ENCODE data around the gene ZP1. TPM values are rescaled to one million over a fixed set of nuclear protein-coding genes. Genes with fewer than 3 reads are reported as not detected.

The ZP1 gene
- total RNA-seq, 2 experiments from 2014 or later, result not detected

DNA sequence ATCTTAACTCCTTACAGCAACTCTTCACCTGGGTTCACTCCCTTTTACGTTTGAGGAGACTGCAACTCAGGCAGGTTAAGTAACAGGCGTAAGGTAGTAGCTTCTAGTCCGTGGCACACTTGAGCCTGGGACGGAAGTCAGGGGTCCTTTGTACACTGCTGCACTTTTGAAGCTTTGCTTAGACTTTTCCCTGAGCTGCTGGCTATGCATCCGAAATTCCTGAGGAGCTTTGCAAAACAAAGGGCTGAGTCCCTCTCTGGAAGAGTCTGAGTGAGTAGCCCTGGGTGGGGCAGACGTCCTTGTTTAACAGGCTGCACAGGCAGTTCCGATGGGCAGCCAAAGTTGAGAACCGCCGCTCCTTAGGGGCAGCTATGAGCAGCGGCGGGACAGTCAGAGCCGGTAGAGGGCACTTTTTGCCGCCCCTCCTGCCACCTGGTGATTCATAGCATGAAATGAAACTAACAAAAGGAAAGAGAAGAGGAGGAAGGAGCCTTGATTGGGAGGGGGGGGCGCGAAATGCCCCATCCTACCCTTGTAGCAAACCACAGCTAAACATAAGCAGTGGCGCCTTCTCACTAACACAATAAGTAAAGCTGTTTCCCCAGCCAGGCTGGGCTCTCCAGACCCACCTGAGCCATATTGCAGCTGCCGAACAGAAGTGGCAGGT lies 48.0 kb downstream of the ZP1 start:
- Mint-ChIP-seq H3K27ac (peak overlapping the region; percentile 89), H3K4me1 (ENCODE audit: low read depth) (peaks cover 73% of the 10 kb centered on the region), H3K36me3 (ENCODE audit: low read depth) (peaks cover 29% of the 10 kb centered on the region), H3K9me3 (no peaks in the 10 kb centered on the region), H3K27me3 (no peaks in the 10 kb centered on the region), H3K4me3 (peak overlapping the region; percentile 90)
- TF ChIP-seq, protein P1, sequence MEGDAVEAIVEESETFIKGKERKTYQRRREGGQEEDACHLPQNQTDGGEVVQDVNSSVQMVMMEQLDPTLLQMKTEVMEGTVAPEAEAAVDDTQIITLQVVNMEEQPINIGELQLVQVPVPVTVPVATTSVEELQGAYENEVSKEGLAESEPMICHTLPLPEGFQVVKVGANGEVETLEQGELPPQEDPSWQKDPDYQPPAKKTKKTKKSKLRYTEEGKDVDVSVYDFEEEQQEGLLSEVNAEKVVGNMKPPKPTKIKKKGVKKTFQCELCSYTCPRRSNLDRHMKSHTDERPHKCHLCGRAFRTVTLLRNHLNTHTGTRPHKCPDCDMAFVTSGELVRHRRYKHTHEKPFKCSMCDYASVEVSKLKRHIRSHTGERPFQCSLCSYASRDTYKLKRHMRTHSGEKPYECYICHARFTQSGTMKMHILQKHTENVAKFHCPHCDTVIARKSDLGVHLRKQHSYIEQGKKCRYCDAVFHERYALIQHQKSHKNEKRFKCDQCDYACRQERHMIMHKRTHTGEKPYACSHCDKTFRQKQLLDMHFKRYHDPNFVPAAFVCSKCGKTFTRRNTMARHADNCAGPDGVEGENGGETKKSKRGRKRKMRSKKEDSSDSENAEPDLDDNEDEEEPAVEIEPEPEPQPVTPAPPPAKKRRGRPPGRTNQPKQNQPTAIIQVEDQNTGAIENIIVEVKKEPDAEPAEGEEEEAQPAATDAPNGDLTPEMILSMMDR (IDR thresholded peaks at IDR 0.05), result peak; percentile 40
- ChIA-PET POLR2A (interaction anchor here (0.7 to 3.1 kb wide), 18 partner anchors 8 to 447 kb away, joined by 3 to 38 read pairs (median 4); partner anchors contain the start of genes CD5, CYB561A3, PRPF19 and TMEM132A), CTCF (interaction anchor here (0.8 to 7.4 kb wide), 17 partner anchors 8 to 723 kb away, joined by 3 to 88 read pairs (median 4); partner anchors contain the start of genes PRPF19 and TMEM132A)
- DNase-seq, result peak; percentile 91
- peak; percentile 56 for ATAC-seq
- intact Hi-C loops (cut with micrococcal nuclease), result loop anchor here (5.0 kb wide), 1 partner anchor 272 kb away; no protein-coding TSS in a partner anchor

DNA sequence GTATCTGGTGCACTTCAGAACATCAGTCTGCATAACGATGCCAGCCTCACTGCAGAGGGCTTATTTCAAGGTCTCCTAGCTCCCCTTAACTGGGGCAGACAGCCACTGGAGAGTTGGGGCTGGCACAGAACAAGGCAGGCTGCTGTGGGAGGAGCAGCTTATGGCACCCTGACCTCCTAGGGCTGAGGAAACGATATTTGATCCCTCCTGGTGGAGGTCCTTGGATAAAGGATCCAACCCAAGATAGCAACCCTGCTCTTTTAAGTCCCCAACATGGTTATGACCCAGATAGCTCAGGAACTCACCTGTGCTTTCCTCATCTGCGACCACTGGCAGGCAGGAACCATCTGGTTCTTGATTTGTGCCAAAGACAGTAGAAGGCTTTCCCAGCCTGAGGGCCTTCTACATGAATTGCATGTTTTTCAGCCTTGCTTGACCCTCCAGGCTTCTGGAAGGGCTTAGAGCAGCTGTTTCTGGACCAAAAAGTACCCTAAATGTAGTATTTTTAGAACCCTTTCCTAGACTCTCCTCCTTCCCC lies 49.4 kb downstream of the ZP1 start:
- POLR2A ChIA-PET, result interaction anchor here (0.5 to 3.1 kb wide), 3 partner anchors 12 to 133 kb away, joined by 3 to 38 read pairs (median 3); partner anchors contain the start of gene PRPF19
- Mint-ChIP-seq H3K36me3 (ENCODE audit: low read depth) (peaks cover 42% of the 10 kb centered on the region), H3K27me3 (no peaks in the 10 kb centered on the region), H3K4me1 (ENCODE audit: low read depth) (peaks cover 60% of the 10 kb centered on the region), H3K27ac (no peak overlapping the region), H3K4me3 (peak overlapping the region; percentile 8), H3K9me3 (no peaks in the 10 kb centered on the region)
- DNase-seq (no peak), ATAC-seq (no peak)
- intact Hi-C loops (cut with micrococcal nuclease), result loop anchor here (5.0 kb wide), 1 partner anchor 271 kb away; no protein-coding TSS in a partner anchor
- TF ChIP-seq, protein P1 (IDR thresholded peaks at IDR 0.05), result no peak
- CTCF ChIA-PET, result interaction anchor here (3.4 to 7.4 kb wide), 2 partner anchors 14 to 213 kb away, joined by 15 to 88 read pairs; partner anchors contain the start of gene PRPF19

DNA sequence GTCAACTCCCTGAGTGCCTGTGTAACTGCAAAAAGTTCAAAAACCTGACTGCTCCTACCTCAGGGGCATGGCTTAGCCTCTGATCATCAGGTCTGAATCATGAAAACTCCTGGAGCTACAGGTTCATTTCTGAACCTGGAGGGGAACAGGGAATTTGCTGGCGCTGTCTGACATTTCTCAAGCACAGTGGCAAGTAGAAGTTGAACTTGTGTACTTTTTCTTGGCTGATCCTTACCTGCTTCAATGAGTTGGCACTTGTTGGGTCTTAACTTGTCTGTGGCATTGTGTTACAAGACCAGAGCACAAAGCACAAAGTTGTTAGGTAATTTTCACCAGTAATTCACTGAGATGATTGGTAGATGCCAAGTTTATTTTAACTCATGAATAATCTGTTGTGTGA lies 49.9 kb downstream of the ZP1 start:
- TF ChIP-seq, protein P1 (IDR thresholded peaks at IDR 0.05), result no peak
- intact Hi-C loops (cut with micrococcal nuclease), result loop anchor here (5.0 kb wide), 1 partner anchor 270 kb away; no protein-coding TSS in a partner anchor
- H3K9me3 Mint-ChIP-seq, result no peaks in the 10 kb centered on the region
- H3K4me1 Mint-ChIP-seq (ENCODE audit: low read depth), result peaks cover 55% of the 10 kb centered on the region
- H3K27me3 Mint-ChIP-seq, result no peaks in the 10 kb centered on the region
- DNase-seq (no peak), ATAC-seq (no peak)
- peaks cover 45% of the 10 kb centered on the region for H3K36me3 Mint-ChIP-seq (ENCODE audit: low read depth)
- H3K4me3 Mint-ChIP-seq, result no peak overlapping the region
- POLR2A ChIA-PET, result interaction anchor here (3.1 kb wide), 1 partner anchor 12 kb away, joined by 38 read pairs; the partner anchor contains the start of gene PRPF19
- no peak overlapping the region for H3K27ac Mint-ChIP-seq
- CTCF ChIA-PET, result interaction anchor here (3.4 to 7.4 kb wide), 2 partner anchors 15 to 213 kb away, joined by 15 to 88 read pairs; partner anchors contain the start of gene PRPF19

DNA sequence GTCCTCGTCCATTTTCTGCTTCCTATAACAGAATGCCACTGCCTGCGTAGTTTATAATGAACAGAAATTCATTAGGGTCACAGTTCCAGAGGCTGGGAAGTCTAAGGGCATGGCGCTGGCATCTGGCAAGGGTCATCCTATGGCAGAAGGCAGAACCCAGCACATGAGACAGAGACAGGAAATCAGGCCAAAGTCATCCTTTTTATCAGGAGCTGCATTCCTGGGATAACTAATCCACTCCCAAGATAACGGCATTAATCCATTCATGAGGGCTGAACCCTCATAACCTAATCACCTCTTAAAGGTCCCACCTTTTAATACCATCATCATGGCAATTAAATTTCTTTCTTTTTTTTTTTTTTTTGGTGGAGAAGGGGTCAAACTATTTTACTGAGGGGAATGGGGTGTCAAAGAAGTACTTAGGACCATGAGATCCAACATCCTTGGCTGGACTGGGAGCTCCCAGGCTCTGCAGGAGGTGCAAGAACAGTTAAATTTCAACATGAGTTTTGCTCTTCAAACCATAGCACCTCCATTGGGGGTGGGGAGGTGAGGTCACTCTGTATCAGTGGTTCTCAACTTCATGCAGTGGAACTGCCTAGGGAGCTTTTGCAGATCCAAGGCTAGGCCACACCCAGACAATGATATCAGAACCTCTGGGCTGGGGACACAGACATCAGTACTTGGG lies 51.1 kb downstream of the ZP1 start:
- ChIA-PET POLR2A (interaction anchor here (0.6 to 1.3 kb wide), 5 partner anchors 13 to 127 kb away, joined by 3 read pairs; no protein-coding TSS in a partner anchor), CTCF (interaction anchor here (0.9 to 1.4 kb wide), 3 partner anchors 10 to 88 kb away, joined by 3 to 5 read pairs (median 3); no protein-coding TSS in a partner anchor)
- H3K9me3 Mint-ChIP-seq, result no peaks in the 10 kb centered on the region
- no peak overlapping the region for H3K27ac Mint-ChIP-seq
- H3K27me3 Mint-ChIP-seq, result no peaks in the 10 kb centered on the region
- H3K36me3 Mint-ChIP-seq (ENCODE audit: low read depth), result peaks cover 54% of the 10 kb centered on the region
- ATAC-seq (no peak), DNase-seq (peak; percentile 20)
- H3K4me1 Mint-ChIP-seq (ENCODE audit: low read depth), result peaks cover 45% of the 10 kb centered on the region
- TF ChIP-seq, protein P1 (IDR thresholded peaks at IDR 0.05), result no peak
- intact Hi-C loops (cut with micrococcal nuclease), result loop anchor here (5.0 kb wide), 1 partner anchor 269 kb away; no protein-coding TSS in a partner anchor
- H3K4me3 Mint-ChIP-seq, result no peak overlapping the region

Measured in activated CD8-positive, alpha-beta T cell treated with anti-CD3 and anti-CD28 coated beads for 36 hours (primary cell).